Measurements from ENCODE around the gene FAF1.

FAF1 gene

DNA sequence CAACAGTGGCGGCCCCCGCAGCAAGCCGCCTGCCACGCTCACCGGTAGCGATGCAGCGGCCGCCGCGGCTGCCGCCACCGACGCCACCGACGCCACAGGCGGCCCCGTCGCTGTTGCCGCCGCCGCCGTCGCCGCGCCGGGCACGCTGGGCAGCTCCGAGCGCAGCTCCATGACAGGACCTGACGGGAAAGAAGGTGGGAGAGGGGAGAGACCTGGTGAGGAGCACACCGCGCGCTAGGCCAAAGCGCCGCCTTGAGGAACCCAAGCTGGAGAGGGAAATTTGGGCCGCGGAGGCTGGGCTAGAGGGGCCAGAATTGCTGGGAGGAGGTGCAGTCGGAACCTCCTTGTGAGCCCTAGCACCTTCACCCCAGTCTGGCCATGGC, 538.7 kb downstream of the FAF1 start:
- TF ChIP-seq GATA2 (IDR thresholded peaks at IDR 0.05; ENCODE audit: low read depth, low read length) (no peak), GATA3 (IDR thresholded peaks at IDR 0.05; ENCODE audit: low read depth, low read length) (no peak)

DNA sequence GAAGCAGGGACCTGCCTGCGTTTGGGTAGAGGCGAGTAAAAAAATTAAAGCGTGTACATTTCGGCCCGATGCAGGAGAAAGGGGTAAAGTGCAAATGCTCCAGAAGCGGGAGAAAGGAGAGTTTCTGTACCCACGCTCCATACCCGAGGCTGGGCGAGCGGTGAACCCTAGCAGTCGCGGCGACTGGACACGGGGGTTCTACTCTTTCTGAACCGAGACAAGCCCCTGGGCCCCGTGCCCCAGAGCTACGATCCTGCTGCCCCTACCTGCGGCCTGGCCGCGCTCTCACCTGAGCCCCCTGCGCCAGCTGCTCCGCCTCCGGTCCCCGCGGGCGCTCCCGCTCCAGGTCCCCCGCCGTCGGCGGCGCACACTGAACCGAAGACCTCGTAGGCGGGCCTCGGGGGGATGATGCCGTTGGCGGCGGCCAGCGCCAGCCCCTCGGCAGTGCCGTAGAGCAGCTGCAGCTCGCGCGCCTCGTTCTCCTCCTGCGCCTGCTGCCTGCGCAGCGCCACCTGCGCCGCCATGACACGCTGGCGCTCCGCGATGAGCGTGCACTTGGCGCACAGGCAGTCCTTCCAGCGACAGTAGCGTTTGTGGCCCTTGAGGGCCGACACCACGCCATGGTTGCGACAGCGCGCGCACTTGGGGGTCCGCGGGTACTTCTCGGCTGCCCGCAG, 539.2 kb downstream of the FAF1 start:
- TF ChIP-seq GATA3 (IDR thresholded peaks at IDR 0.05; ENCODE audit: low read depth, low read length) (no peak), GATA2 (IDR thresholded peaks at IDR 0.05; ENCODE audit: low read depth, low read length) (no peak)

DNA sequence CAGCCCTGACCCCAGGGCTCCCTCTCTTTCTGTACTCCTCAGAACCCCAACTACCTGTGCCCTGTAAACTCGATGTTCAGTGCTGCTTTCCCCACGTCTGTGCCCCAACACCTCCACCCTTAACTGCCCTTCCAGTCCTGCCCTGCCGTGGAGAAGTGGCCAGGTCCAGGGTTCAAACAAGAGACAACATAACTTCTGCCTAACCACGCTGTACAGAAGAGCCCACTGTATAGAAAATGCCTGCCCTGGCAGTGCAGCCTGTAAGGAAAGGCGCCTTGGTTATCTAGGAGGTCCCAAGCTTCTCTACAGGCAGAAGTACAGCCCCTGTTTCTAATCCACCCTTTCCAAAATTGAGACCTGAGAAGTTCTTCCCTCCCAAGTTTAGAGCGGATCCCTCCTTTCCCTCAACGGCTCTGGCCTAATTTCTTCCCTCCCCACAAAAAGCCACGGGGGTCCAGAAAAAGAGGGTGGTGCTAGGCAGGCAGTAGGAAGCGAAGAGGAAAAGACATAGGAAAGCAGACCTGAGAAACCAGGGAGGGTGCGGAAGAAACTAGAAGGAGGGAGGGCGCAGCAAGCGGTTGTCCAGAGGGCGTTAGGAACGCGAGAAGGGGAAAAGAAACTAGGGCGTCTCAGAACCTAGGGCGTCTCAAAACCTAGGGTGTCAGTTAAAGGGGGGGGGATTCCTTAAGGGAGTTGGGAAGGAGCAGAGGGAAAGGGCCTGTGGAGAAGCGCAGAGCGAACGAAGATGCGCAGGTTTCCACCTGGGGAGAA, 540.0 kb downstream of the FAF1 start:
- TF ChIP-seq GATA3 (IDR thresholded peaks at IDR 0.05; ENCODE audit: low read depth, low read length) (no peak), GATA2 (IDR thresholded peaks at IDR 0.05; ENCODE audit: low read depth, low read length) (no peak)

DNA sequence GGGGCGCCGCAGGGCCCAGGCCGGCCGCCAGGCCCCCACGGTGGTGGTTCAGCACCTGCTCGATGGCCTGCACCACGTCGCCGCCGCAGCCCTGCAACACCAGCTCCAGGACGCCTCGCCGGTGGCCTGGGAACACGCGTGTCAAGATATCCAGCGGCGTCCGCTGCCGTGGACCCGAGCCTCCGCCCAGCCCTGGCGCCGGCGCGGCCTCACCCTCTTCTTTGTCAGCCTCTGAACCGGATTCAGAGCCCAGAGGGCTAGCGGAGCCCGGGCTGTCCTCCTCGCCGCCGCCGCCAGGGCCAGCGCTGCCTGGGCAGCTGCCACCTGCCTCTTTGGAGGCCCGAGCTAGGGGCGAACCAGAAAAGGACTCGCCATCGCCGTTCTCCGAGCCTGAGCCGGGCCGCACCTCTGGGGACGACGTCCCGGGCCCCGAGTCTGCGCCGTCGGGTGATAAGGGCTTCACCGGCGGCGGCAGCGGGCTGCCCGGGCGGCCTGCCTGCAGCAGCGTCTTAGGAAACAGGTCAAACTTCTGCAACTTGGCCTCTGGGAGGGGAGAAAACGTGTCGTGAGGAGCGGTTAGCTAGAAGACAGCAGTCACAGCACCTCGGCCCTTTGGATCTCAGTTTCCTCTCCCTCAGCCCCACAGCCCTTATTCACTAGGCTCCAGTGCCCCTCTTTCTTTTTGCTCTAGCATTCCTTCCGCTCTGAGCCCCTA, 540.7 kb downstream of the FAF1 start:
- no peak for TF ChIP-seq GATA3 (IDR thresholded peaks at IDR 0.05; ENCODE audit: low read depth, low read length)
- TF ChIP-seq GATA2 (IDR thresholded peaks at IDR 0.05; ENCODE audit: low read depth, low read length), result no peak

DNA sequence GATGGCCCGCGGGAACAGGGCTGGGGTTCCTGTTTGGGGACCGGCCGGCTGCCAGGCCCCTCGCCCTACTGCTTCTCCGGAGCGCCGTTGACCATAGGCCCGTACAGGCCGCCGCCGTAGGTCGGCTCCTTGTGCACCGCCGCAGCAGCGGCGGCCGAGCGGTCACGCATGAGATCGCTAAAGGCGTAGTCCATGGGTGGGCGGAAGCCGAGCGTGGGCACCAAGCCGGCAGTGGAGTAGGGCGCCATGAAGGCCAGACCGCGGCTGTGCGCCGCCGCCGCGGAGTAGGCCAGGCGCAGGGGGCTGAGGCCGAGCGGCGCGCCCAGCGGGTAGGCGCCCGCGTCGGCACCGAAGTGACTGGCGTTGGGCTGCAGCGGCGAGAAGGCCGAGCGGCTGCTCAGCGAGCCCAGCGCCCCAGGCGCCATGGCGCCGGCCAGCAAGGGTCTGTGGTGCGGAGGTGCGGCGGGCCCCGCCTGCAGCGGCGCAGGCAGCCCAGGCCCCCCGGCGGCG, 541.4 kb downstream of the FAF1 start:
- TF ChIP-seq GATA3 (IDR thresholded peaks at IDR 0.05; ENCODE audit: low read depth, low read length), result no peak
- TF ChIP-seq GATA2 (IDR thresholded peaks at IDR 0.05; ENCODE audit: low read depth, low read length), result 0 out of 2 replicates have a peak, but pooled peaks have one; percentile 6

DNA sequence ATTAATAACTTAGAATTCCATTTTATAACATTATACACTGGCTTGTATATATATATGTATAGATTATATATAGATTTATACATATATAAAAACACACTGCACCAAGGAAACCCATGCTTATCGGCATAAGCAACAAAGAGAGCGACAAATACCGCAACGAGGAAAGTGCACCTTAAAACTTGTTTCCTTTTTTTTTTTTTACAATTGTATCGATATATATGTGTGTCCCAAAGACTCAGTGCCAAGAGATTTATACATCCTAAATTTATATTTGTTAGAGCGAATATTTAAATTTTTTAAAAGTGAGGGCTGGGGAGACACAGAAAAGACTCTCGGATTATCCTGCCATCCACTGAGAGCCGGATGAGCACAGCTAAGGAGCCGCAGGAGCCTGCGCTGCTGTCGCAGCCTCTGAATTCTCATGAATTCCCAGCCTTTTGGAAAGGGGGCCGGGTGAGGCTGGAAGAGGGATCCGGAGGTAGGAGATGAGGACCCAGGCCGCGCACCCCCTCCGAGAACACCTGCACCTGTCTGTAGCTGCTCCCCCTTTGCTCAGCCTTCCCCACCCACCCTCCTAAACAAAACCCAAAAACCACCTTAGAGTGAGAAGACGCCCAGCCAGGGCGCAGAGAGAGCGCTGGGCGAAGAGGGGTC, 542.0 kb downstream of the FAF1 start:
- TF ChIP-seq GATA2 (IDR thresholded peaks at IDR 0.05; ENCODE audit: low read depth, low read length), result no peak
- no peak for TF ChIP-seq GATA3 (IDR thresholded peaks at IDR 0.05; ENCODE audit: low read depth, low read length)

DNA sequence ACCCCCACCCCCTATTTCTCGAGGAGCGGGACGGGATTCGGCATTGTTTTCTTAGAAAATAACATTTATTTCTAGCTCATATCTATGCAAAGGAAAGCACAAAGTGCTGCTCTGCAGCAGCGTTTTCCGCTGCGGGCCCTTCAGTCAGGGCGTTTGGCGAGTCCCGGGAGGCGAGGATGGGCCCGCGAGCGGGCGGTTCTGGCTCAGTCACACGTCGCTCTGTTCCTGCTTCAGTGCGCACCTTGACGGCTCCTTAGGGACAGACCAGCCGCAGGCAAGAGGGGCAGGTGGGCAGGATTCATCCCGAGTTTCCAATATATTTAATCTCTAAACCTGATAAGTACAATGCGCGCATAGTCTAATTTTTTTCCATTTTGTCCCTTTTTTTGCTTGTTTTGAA, 542.6 kb downstream of the FAF1 start:
- TF ChIP-seq GATA2 (IDR thresholded peaks at IDR 0.05; ENCODE audit: low read depth, low read length), result no peak
- TF ChIP-seq GATA3 (IDR thresholded peaks at IDR 0.05; ENCODE audit: low read depth, low read length), result no peak

DNA sequence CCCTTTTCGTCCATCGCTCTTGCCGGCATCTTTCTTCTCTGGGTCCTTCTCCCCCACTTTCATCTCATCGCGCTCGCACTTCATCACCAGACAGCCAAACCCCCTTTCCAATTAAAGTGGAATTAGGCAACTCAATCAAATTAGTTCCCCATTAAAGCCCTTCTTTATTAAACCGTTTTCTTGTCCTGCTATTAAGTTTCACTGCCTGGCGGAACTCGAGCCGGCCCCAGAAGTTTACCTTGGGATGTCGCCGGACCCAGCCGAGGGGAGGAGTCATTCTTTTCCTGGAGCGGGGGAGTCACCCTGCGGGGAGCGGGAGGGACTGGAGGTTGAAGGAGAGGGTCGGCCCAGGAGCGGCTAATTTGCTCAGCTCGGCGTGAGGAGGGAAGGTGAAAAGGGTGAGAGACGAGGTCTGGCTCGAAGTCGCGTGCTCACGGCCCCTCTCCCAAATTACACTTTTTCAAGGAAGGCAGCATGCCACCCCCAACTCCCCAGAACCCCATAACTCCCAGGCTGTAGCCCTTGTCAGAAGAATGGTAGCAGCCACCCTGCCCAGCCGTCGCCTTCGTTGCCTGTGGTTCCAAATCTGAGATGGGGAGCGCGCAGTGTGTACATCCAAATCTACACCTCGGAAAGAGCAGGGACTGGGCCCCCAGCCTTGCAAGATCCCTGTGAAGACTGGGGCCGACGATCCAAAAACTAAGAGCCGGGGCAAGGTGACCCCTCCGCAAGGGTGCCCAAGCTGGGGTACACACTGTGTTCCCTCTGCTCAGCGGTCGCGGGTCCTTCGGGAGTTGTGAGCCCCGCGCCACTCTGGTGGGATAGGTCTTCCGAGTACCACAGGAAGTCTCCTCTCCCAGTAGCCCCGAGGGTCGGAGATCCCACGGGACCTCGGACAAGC, 543.3 kb downstream of the FAF1 start:
- TF ChIP-seq GATA2 (IDR thresholded peaks at IDR 0.05; ENCODE audit: low read depth, low read length) (no peak), GATA3 (IDR thresholded peaks at IDR 0.05; ENCODE audit: low read depth, low read length) (no peak)

DNA sequence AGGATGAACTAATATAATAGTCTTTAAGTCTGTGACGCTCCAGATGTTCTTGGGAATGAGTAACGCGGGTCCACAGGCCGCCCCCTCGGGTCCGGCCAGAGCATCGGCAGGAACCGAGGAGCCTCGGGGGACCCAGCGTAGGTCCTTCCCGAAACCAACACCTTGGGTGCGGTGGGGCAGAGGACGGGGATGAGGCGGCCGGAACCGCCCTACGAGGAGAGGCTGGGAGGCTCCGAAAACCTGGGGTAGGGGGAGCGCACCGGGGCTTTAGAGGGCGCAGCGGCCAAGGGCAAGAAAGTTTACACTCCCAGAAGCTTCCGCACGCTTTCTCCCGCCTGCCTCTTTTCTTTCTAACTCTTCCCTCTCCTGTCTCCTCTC, 543.9 kb downstream of the FAF1 start:
- TF ChIP-seq GATA3 (IDR thresholded peaks at IDR 0.05; ENCODE audit: low read depth, low read length) (no peak), GATA2 (IDR thresholded peaks at IDR 0.05; ENCODE audit: low read depth, low read length) (no peak)

DNA sequence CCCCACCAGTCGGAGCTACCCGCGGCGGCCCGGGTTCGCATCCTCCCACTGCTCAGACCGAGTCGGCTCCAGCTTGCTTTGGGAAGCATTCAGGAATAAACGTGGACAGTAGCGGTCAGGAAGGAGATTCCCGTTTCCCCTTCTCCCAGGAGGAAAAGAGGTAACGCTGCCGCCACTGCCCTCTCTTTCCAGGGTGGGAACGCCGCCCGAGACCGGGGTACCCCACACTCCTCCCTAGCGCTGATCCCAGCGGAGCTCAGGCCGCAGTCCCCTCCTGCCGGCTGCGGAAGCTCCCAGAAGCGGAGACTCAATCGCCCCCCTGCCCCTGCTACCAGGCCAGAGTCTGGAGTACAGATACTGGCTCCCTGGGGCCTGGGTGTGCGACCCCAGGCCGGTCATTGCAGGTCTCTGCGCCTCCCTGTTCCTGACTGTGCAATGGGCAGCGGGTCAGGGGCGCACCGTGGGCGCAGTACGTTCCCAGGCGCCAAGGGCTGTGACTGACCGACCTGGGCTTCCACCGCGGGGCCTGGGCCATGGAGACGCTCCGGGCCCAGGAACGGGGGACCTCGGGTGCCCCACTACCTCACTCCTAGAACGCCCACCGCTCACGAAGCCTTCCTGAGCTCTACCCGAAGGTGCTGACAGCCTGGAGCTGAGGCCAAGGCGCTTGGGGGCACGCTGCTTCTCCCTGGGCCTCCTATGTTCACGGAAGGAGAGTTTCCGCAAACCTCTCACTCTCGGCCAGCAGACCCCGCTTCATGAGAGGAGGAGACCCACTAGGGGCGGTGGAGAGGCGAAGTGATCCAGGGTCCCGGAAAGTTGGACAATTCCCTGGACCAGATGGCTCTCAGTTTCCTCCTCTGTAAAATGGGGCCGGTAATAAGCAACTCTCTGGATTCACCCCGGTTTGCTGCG, 544.6 kb downstream of the FAF1 start:
- TF ChIP-seq GATA3 (IDR thresholded peaks at IDR 0.05; ENCODE audit: low read depth, low read length) (no peak), GATA2 (IDR thresholded peaks at IDR 0.05; ENCODE audit: low read depth, low read length) (no peak)

DNA sequence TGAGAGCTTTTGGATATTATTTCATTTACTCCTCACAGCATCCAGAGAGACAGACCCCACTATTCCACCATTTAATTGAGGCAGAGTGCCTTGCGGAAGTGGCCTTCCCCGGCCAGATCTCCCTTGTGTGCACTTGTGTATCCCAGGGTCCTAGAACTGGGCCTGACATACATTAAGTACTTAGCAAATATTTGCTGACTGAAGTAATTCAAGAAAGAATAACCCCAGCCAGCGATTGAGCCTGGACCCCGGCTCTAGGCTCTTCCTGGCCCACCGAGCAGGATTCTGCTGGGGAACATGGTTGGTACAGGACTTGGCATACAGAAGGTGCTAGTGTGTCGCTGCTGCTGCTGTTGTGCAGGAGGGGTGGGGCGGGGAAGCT, 545.2 kb downstream of the FAF1 start:
- TF ChIP-seq GATA3 (IDR thresholded peaks at IDR 0.05; ENCODE audit: low read depth, low read length) (no peak), GATA2 (IDR thresholded peaks at IDR 0.05; ENCODE audit: low read depth, low read length) (no peak)

DNA sequence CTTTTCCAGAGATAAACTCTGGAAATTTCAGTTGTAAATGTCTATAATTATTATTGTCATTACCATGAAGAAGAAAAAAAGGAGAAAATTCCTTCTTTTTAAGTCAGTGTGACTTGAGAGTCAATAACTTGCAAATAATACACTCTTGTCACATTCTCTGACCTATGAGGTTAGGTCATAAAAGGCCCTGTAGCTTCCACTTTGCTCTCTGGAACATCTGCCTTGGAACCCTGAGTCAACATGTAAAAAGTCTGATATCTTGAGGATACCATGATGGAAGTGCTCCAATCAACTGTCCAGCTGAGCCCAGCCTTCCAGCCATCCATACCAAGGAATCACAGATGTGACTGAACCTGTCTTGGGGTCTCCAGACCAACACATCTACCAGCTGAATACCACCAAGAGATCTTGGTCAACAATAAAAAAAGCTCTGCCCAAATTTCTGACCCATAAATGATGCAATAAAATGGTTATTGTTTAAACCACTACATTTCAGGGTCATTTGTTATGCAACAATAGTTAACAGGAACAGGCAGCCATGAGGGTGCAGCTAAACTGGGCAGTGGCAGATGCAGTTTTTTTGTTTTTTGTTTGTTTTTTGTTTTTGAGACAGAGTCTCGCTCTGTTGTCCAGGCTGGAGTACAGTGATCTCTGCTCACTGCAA, 547.1 kb downstream of the FAF1 start:
- no peak for TF ChIP-seq GATA2 (IDR thresholded peaks at IDR 0.05; ENCODE audit: low read depth, low read length)
- TF ChIP-seq GATA3 (IDR thresholded peaks at IDR 0.05; ENCODE audit: low read depth, low read length), result no peak

All from SH-SY5Y (cell line).